HTERT RPE-1 (cell line): ENCODE results near the gene NAMPT.

Experiments
- in situ Hi-C: fragments of 300-500 bp; cut with MboI; formaldehyde crosslinking; loops from 4 replicates; pipeline ENCODE4 v1.14.3; 2020; ENCODE audit warnings: low sequenced_read_pairs

NAMPT gene

GRCh38 chr7:106277976-106278375 is 6.8 kb downstream of the NAMPT start:
- in situ Hi-C loops, result no loop called here

GRCh38 chr7:106276513-106276912 is 8.3 kb downstream of the NAMPT start:
- in situ Hi-C loops, result no loop called here

- in situ Hi-C loops, result no loop called here
These were observed 11.6 kb downstream of the NAMPT start for GRCh38 chr7:106273009-106273668.

GRCh38 chr7:106270122-106270977 is 14.4 kb downstream of the NAMPT start:
- in situ Hi-C loops, result no loop called here

GRCh38 chr7:106269254-106269961 is 15.4 kb downstream of the NAMPT start:
- in situ Hi-C loops, result no loop called here

- in situ Hi-C loops, result no loop called here
These were observed 19.6 kb downstream of the NAMPT start for GRCh38 chr7:106265133-106265532.

GRCh38 chr7:106262221-106262881 is 22.4 kb downstream of the NAMPT start:
- in situ Hi-C loops, result no loop called here

GRCh38 chr7:106260136-106260561 is 24.6 kb downstream of the NAMPT start:
- in situ Hi-C loops, result no loop called here

GRCh38 chr7:106258789-106259188 is 26.0 kb downstream of the NAMPT start:
- in situ Hi-C loops, result no loop called here

GRCh38 chr7:106257752-106258151 is 27.0 kb downstream of the NAMPT start:
- in situ Hi-C loops, result no loop called here

GRCh38 chr7:106256144-106256543 is 28.6 kb downstream of the NAMPT start:
- in situ Hi-C loops, result no loop called here

- in situ Hi-C loops, result no loop called here
These were observed 29.5 kb downstream of the NAMPT start for GRCh38 chr7:106255246-106255645.

- in situ Hi-C loops, result no loop called here
These were observed 30.2 kb downstream of the NAMPT start for GRCh38 chr7:106254525-106255116.

GRCh38 chr7:106252568-106252967 is 32.2 kb downstream of the NAMPT start:
- in situ Hi-C loops, result no loop called here

- in situ Hi-C loops, result no loop called here
These were observed 35.3 kb downstream of the NAMPT start for GRCh38 chr7:106249488-106249887.

- in situ Hi-C loops, result no loop called here
These were observed 36.2 kb downstream of the NAMPT start for GRCh38 chr7:106248600-106248999.

- in situ Hi-C loops, result no loop called here
These were observed 36.9 kb downstream of the NAMPT start for GRCh38 chr7:106247841-106248240.

- in situ Hi-C loops, result no loop called here
These were observed 37.7 kb downstream of the NAMPT start for GRCh38 chr7:106246902-106247711.

GRCh38 chr7:106243893-106244292 is 40.9 kb downstream of the NAMPT start:
- in situ Hi-C loops, result no loop called here

- in situ Hi-C loops, result no loop called here
These were observed 45.4 kb downstream of the NAMPT start for GRCh38 chr7:106239406-106239805.
